Measurements from ENCODE around the gene FOXK1.
"Not testable (repeated sequence)": the region's sequence is repeated elsewhere in the genome, so short reads cannot be mapped to it uniquely, and the experiment has no call there.

The FOXK1 gene

DNA sequence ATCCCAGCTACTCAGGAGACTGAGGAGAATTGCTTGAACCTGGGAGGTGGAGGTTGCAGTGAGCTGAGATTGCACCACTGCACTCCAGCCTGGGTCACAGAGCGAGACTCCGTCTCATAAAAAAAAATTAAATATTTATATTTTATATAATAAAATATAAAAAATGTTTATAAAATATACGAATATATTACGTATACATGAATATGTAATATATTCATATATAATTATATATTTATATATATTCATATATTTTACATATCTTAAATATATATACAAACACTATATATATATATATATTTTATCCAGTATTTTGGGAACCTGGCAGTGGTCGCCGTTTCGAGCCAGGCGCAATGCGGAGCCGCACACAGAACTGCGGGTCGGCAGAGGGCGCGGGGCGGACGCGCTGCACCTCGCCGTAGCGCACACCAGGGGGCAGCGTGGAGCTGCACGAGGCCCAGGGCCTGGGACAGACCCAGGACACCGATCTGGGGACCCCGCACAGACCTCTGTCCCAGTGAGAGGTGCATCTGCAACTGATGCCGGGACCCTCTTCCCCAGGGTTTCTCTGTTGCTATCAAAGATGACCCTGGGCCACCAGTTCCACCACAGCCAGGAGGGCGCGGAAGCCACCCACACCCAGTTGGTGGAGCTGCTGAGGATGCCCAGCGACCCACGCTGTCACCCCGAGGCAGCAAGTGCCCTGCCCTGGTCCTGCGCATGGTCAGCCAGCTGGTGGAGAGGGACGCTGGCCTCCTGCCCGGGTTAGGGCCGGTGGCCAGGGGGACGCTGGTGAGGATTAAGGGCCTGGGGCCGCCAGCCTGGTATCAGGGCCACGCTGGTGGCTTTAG lies 116.0 kb downstream of the FOXK1 start:
- DNase-seq = peak in 23 of 56 donors; percentile 6 to 66 (median 29)

DNA sequence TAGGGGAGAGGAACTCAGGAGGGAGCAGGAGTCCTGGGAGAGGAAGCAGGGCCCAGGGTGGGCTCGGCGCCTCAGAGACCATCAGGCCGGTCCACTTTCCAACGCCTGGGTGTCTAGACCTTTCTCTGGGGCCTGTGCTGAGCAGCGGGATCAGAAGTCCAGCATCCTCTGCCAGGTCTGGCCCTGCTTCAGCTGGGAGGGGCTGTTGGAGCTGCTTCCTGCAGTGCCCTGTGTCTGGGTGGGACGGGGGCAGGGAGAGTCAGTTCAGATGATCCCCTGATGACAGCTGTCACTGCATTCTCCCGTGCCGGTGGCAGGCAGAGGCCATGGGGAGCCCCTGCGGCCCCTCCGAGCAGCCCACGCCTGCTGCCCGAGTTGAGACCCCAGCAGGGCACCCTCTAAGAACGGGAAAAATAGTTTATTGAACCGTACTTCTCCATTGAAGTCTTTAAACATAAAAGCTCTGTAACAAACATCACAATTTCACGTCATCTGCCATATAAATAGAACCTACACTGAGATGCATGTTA lies 116.7 kb downstream of the FOXK1 start:
- DNase-seq = peak in 1 of 56 donors; percentile 24

DNA sequence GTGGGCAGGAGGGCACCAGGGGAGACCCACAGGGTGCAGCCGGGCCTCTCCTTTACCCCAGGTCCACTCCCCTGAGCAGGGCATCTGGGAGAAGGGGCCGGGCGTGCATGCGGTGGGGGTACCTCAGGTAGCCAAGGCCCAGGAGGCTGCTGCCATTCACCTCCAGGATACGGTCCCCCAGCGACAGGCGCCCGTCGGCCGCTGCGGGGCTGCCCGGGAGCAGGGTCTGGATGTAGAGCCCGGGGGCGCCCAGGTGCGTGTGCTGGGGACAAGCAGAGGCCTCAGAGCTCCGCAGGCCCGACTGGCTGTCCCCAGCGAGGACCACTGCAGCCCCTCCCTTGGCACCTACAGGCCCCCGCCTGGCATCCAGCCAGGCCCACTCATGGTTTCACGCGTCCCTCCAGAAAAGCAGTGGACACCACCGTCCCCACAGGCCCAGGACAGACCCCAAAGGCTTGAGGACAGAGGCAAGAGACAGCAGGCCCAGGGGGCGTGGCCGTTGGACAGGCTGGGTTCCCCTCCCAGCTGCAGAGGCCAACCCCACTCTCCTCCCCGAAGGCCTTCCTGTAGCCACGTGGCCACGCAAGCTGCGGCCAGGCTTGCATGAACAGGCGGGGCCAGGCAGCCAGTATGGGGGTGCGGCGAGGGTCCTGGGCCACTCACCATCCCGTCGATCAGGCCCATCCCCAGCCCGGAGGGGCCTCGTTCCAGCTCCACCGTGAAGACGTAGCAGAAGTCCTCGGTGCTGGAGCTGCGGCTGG lies 117.6 kb downstream of the FOXK1 start:
- no peak for DNase-seq

DNA sequence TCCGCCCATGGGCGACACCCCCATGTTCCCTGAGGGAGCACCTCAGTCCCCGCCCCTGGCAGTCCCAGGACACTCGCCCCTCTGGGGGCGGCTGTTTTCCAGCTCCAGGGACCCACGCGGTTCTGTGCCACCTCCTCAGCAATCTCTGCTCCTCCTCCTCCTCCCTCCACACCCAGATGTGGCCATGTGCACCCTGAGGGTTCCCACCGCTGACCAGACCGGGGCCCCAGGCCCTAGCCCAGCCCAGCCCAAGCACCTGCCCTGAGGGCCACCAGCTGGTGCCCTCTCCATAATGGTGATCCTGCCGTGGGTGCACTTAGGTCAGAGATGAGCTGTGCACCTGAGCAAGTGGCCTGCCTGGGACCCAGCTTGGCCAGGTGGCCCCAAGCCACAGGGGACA lies 118.4 kb downstream of the FOXK1 start:
- no peak for DNase-seq

DNA sequence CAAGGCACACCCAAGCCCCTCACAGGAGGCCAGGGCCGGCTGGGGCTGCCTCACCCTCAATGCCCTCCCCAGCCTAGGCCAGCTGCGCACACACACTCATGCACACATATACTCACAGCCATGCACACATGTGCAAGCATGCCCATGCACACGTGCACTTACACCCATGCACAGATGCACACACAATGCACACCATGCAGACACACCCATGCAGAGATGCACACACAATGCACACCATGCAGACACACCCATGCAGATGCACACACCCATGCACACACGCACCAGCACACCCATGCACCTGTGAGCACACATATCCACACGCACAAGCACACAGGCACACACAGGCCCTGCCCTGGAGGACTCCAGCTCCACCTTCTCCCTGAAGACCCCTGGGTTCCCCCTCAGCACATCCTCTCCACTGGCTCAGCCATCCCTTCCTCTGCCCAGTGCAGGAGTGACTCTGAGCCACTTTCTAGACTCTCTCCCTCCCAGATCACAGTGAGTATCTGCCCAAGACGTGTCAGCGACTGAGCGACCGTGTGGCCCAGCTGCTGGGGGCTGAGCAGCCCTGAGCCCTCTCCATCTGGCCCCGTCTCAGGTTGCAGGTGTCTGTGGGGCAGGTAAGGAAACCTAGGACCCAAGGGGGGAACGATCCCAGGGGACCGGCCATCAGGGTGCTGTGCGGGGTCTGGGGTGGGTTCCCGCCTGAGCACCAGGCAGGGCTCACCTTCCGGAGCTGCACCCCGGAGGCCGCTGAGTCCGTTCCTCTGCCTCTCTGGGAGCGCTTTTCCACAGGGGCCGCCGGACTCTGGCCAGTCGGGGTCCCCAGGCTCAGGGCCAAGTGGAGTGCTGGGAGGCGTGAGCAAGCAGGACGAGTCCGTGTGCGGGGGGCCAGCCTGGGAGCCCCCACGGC lies 119.1 kb downstream of the FOXK1 start:
- no peak for DNase-seq

DNA sequence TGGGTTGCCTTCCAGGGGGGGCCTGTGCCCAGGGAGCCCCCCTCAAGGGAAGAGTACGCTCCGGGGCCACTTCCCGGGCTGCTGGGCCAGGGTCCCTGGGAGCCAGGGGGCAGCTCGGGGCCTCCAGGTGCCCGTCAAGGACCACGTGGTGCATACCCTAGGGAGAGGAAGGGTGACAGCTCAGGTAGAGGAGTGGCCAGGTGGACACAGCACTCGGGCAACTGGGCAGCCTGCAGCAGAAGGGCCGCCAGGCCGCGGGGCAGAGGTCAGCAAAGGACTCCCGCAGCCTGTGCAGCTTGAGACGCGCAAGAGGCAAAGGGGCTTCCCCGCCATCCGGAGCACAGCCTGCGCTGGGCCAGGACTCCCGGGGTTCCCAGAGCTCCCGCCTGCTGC lies 119.7 kb downstream of the FOXK1 start:
- DNase-seq = no peak

DNA sequence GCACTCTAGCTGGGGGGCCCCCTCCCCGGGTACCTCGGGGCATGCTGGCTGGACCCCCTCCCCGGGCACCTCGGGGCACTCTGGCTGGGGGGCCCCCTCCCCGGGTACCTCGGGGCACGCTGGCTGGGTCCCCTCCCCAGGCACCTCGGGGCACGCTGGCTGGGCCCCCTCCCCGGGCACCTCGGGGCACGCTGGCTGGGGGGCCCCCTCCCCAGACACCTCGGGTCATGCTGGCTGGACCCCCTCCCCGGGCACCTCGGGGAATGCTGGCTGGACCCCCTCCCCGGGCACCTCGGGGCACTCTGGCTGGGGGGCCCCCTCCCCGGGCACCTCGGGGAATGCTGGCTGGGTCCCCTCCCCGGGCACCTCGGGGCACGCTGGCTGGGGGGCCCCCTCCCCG lies 120.5 kb downstream of the FOXK1 start:
- not testable (repeated sequence) for DNase-seq

DNA sequence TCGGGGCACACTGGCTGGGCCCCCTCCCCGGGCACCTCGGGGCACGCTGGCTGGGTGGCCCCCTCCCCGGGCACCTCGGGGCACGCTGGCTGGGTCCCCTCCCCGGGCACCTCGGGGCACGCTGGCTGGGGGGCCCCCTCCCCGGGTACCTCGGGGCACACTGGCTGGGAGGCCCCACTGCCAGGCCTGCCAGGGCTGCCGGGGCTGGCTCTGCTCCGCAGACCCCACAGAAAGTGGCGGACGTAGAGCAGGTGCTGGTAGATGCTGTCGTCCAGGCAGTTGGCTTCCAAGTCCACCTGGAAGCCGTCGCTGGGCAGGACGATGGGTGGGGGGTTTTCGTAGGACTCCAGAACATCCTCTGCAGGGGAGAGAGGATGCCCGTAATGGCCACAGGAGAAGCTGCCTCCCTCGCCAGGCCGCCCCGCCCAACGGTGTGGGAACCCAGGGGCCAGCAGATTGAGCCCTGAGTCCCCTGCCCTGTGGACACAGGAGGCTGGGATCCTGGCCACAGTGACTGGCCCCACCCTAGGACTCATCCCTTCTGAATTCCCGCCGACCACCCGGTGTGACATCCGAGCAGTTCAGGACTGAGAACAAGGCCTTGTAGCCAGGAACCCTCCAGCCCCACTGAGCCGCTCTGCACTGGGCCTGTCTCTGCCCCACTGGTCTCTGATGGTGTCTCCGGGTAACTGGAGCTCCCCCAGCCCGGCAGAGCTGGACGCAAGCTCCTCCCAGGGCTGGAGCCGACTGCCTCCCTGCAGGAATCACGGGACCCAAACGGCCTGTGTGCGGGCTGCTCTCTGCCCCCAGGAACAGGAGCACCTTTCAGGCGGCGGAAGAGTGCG lies 121.5 kb downstream of the FOXK1 start:
- DNase-seq = no peak

DNA sequence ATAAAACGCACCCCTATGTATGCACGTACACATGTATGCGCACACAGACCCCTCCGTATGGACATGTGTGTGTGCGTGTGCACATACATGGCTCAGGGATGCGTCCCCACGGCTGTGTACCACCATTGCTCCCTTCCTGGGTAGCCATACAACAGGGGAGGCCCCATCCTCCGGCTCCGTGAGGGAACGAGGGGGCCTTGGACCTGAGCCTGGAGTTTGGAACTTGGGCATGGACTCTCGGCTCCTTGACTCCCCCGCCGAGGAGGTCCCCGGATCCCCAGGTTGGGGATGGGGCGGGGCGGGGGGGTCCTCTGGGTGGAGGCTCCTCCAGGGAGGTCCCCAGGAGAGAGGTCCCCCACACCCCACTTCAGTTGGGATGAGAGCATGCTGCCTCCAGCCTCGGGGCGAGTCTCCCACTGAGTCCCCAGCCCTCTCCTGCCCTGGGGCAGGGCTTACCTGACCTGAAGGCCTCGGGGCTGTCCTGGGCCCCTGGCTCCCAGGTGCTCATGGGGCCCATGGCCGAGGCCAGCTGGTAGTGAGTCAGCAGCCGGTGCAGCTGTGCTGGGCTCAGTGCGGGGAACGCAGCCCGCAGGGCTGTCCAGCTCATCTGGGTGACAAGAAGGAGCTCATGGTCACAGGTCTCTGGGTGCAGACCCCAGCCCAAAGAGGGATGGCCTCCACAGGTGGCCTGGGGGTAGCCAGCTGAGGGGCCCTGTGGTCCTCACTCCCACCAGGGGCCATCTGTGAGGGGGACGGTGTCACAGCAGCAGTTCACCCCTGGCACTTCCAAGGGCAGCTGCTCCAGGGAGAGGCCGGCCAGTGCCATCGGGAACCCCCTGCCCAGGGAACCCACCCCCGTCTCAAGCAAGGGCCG lies 123.3 kb downstream of the FOXK1 start:
- no peak for DNase-seq

DNA sequence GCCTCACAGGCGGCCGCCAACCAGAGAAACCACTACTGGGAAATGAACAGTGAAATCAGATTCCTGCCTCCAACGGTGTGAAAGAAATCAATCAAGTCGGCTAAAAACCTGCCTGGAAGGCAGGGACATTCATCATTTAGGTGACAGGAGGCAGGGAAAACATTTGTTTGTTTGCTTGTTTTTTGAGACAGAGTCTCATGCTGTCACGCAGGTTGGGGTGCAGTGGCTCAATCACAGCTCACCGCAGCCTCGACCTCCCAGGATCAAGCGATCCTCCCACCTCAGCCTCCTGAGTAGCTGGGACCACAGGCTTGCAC lies 123.8 kb downstream of the FOXK1 start:
- DNase-seq = no peak

DNA sequence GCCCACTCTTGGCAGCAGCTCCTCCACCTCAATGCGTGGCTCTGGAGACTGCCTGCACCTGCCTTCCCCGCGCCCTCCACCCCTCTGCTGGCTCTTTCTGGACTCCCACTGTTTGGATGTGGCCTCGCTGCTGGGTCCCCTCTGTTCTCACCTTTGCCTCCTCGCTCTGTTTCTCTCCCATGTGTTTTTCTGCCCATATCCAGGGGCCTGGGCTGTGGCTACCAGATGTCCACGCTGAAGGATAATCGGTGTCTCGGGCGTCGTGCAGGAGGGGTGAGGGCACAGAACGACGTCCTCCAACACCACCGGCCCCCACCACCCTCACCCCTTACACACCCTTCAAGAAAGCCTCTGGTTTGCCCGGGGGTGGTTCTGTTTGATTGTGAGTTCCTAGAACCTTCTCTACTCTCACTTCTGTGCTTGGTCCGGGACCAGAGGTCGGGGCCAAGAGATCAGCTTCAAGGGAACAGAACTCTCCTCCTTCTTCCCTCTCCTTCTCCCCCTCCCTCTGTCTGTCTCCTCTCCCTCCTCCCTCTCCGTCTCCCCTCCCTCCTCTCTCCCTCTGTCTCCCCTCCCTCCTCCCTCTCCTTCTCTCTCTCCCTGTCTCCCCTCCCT lies 125.0 kb downstream of the FOXK1 start:
- DNase-seq = peak in 1 of 56 donors; percentile 74

DNA sequence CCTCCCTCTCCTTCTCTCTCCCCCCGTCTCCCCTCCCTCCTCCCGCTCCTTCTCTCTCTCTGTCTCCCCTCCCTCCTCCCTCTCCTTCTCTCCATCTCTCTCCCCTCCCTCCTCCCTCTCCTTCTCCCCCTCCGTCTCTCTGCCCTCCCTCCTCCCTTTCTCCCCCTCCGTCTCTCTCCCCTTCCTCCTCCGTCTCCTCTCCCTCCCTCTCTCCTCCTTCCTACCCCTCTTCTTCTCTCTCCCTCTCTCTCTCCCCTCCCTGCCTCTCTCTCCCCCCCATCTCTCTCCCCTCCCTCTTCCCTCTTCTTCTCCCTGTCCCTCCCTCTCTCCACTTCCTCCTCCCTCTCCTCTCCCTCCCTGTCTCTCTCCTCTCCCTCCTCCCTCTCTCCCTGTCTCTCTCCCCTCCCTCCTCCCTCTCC lies 125.5 kb downstream of the FOXK1 start:
- peak in 1 of 56 donors; percentile 74 for DNase-seq

DNA sequence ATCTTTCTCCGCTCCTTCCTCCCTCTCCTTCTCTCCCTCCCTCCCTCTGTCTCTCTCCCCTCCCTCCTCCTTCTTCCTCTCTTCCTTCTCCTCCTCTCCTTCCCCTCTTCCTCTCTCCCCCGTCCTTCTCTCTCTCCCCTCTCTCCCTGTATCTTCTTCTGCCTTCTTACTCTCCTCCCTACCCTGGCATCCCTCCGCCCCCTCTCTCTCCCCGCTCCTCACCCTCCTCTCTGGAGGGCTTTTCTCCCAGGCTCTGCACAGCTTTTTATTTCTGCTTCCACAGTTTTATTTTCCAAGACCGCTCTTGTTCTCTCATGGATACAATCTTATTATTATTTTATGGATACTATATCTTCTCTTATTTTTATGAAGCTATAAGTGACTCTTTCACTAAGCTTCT lies 125.9 kb downstream of the FOXK1 start:
- DNase-seq = no peak

DNA sequence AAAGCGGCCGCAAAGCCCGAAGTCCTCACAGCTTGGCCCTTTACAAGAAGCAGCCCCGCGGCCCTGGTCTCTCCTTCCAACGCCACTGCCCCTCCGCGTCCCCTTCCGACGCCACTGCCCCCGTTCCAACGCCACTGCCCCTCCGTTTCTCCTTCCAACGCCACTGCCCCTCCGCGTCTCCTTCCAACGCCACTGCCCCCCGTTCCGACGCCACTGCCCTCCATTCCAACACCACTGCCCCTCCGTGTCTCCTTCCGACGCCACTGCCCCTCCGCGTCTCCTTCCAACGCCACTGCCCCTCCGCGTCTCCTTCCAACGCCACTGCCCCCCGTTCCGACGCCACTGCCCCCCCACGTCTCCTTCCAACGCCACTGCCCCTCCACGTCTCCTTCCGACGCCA lies 126.5 kb downstream of the FOXK1 start:
- no peak for DNase-seq

DNA sequence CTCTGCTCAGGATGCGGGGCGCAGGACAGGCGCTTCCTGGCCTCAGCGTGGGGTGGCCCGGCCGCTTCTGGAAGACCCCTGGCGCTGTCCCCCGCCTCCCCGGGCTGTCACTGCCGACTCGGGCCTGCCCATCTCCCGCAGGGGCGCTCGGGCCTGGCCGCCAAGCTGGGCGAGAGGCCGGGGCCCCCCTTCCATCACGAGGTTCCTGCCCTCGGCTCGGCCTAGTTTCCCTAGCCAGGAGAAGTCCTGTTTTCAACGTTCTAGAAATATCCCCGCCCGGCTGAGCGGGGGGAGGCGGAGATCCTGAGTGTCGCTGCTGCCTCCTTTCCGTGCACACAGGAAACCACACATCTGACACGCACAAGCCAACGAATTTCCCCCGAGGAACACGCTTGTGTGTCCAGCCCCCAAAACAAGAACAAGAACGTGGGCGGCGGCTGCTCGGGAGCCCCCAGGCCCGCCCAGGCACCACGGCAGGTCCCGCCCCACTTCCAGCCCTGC lies 127.0 kb downstream of the FOXK1 start:
- peak in 18 of 56 donors; percentile 10 to 60 (median 32) for DNase-seq

DNA sequence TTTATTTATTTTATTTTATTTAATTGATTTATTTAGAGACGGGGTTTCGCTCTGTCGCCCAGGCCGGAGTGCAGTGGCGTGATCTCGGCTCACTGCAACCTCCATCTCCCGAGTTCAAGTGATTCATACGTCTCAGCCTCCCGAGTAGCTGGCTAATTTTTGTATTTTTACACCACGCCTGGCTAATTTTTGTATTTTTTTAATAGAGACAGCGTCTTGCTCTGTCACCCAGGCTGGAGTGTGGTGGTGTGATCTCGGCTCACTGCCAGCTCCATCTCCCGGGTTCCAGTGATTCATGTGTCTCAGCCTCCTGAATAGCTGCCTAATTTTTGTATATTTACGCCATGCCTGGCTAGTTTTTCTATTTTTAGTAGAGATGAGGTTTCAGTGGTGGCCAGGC lies 127.6 kb downstream of the FOXK1 start:
- DNase-seq = peak in 3 of 56 donors; percentile 7 to 12 (median 12)

DNA sequence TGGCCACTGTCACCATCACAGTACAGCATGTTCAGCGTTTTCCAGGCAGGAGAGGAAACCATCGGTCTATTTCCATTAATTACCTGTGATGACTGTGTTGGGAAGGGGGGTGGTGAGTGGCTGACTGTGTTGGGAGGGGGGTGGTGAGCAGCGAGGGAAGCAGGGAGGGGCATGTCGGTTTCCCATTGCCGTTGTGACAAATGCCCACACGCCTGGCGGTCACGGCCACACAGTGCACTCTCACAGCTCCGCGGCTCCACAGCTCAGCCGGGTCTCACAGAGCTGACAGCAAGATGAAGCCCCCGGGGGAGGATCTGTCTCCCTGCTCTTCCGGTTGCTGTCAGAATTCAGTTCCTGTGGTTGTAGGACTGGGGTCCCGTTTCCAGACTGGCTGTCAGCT lies 132.3 kb downstream of the FOXK1 start:
- DNase-seq = no peak

DNA sequence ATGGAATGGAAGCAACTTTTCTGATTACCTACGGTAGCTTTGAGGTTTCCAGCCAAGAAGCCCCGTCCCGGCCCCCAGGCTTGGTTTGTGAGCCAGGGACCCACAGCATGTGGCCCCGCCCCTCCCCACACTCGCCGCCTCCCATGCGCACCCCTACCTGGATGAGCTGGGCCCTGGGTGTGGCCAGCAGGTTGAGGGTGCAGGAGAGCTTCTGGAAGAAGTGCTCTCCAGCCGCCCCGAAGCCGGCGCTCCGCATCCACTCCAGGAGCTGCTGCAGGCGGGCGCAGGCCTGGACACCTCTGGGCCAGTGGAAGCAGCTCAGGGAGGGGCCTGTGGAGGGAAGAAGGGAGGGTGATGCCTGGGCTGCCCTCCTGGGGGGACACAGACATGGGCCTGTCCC lies 133.0 kb downstream of the FOXK1 start:
- DNase-seq = no peak

Measured in amygdala (tissue), 56 donors.